Small intestine (tissue), 7 donors: ENCODE results near the gene CTU1. TPM values are rescaled to one million over a fixed set of nuclear protein-coding genes. Genes with fewer than 3 reads are reported as not detected.

Experiments used
- DNase-seq, 2 donors: peaks; one replicate each; pipeline versions ENCODE4 v3.0.0 to v3.0.0-alpha.2; 2013
- FAIRE-seq: peaks from 2 replicates; lab custom pipeline; 2012; peaks lifted over from hg19 to GRCh38; lab: Jason Lieb, UNC
- H3K27ac ChIP-seq, 3 donors: one replicate each; pipeline ENCODE4 v1.5.1; 2013; ENCODE audit warnings: low read length in 2 of 3, mild to moderate bottlenecking in 2 of 3, control low read depth in 1 of 3, inconsistent platforms in 1 of 3, low read depth in 1 of 3, moderate library complexity in 1 of 3
- H3K27me3 ChIP-seq, 3 donors: one replicate each; pipeline ENCODE4 v1.6.1; 2013; ENCODE audit warnings: low read length in 3 of 3, inconsistent platforms in 1 of 3; ENCODE audit not compliant: control insufficient read depth in 3 of 3, insufficient read depth in 3 of 3
- H3K36me3 ChIP-seq, 3 donors: one replicate each; pipeline ENCODE4 v1.6.1; 2013; ENCODE audit warnings: low read length in 3 of 3, inconsistent platforms in 1 of 3, low read depth in 1 of 3, mild to moderate bottlenecking in 1 of 3, moderate library complexity in 1 of 3; ENCODE audit not compliant: control insufficient read depth in 3 of 3, insufficient read depth in 2 of 3
- H3K4me1 ChIP-seq, 3 donors: one replicate each; pipeline ENCODE4 v1.6.1; 2013; ENCODE audit warnings: low read length in 2 of 3, inconsistent platforms in 1 of 3, low read depth in 1 of 3, mild to moderate bottlenecking in 1 of 3, moderate library complexity in 1 of 3; ENCODE audit not compliant: control insufficient read depth in 3 of 3, insufficient read depth in 2 of 3
- H3K4me3 ChIP-seq, 3 donors: one replicate each; pipeline ENCODE4 v1.5.1; 2013; ENCODE audit warnings: low read length in 3 of 3, control low read depth in 1 of 3, inconsistent platforms in 1 of 3, low read depth in 1 of 3, mild to moderate bottlenecking in 1 of 3, moderate library complexity in 1 of 3
- H3K9me3 ChIP-seq, 2 donors: one replicate each; pipeline ENCODE4 v1.6.1; 2013; ENCODE audit warnings: low read depth in 1 of 2, low read length in 1 of 2; ENCODE audit not compliant: control insufficient read depth in 2 of 2, insufficient read depth in 1 of 2
- WGBS, 3 donors: extraction: QIAGEN DNeasy Blood & Tissue Kit; methylation state at CpG; one replicate each; pipeline ENCODE4 v1.1.7; 2013; 5-methylcytosine and 5-hydroxymethylcytosine counted together
- polyA plus RNA-seq, 4 donors: library from polyadenylated mRNA; stranded (reverse) in 3 of 4; unstranded in 1 of 4; fragments of 200-250 nt in 3 of 4; fragments of 120-200 nt in 1 of 4; gene quantifications; one replicate each; pipeline versions ENCODE4 v1.2.1 to v1.2.3, GENCODE V29; 2013
- donor health status: healthy with polysubstance abuse.
- donor health status: control.
- donor health status: control.
- donor health status: Bipolar disorder and iron deficiency.
- donor health status: healthy.

CTU1 gene
- polyA plus RNA-seq, 4 donors, result 1.3 to 4.0 (median 2.3) TPM

GRCh38 chr19:51128227-51128626, 20.0 kb upstream of the CTU1 start:
- no peak overlapping the region for H3K4me3 ChIP-seq
- H3K4me1 ChIP-seq, result peaks cover 0 to 7% (median 0%) of the 10 kb centered on the region in 3 donors
- H3K27ac ChIP-seq, result peak overlapping the region in 2 of 3 donors; percentile 20 to 38
- no peaks in the 10 kb centered on the region for H3K9me3 ChIP-seq
- 81 to 84% (median 84%) methylated on average over 7 of the region's 7 CpGs for WGBS, 3 donors
- DNase-seq, result no peak
- no peaks in the 10 kb centered on the region for H3K27me3 ChIP-seq
- FAIRE-seq, result no peak
- no peaks in the 10 kb centered on the region for H3K36me3 ChIP-seq

GRCh38 chr19:51127755-51128154, 19.5 kb upstream of the CTU1 start:
- Histone ChIP-seq H3K4me1 (peaks cover 0 to 7% (median 0%) of the 10 kb centered on the region in 3 donors), H3K27ac (peak overlapping the region in 1 of 3 donors; percentile 38), H3K36me3 (no peaks in the 10 kb centered on the region), H3K4me3 (no peak overlapping the region), H3K27me3 (no peaks in the 10 kb centered on the region), H3K9me3 (no peaks in the 10 kb centered on the region)
- no peak for FAIRE-seq
- WGBS, 3 donors, result 64 to 80% (median 74%) methylated on average over 4 of the region's 4 CpGs
- DNase-seq, result no peak

GRCh38 chr19:51127032-51127431, 18.8 kb upstream of the CTU1 start:
- FAIRE-seq, result no peak
- Histone ChIP-seq H3K9me3 (no peaks in the 10 kb centered on the region), H3K4me3 (no peak overlapping the region), H3K27me3 (peaks cover 0 to 2% (median 0%) of the 10 kb centered on the region in 3 donors), H3K36me3 (no peaks in the 10 kb centered on the region), H3K27ac (no peak overlapping the region), H3K4me1 (peaks cover 0 to 5% (median 0%) of the 10 kb centered on the region in 3 donors)
- 56 to 66% (median 64%) methylated on average over 6 of the region's 6 CpGs for WGBS, 3 donors
- no peak for DNase-seq

GRCh38 chr19:51125421-51126075, 17.3 kb upstream of the CTU1 start:
- H3K9me3 ChIP-seq, result no peaks in the 10 kb centered on the region
- peaks cover 0 to 2% (median 0%) of the 10 kb centered on the region in 3 donors for H3K27me3 ChIP-seq
- no peak overlapping the region for H3K4me3 ChIP-seq
- peak overlapping the region in 1 of 3 donors; percentile 27 for H3K27ac ChIP-seq
- H3K4me1 ChIP-seq, result peaks cover 0 to 3% (median 0%) of the 10 kb centered on the region in 3 donors
- no peak for FAIRE-seq
- no peaks in the 10 kb centered on the region for H3K36me3 ChIP-seq
- no peak for DNase-seq
- 81 to 93% (median 83%) methylated on average over 15 to 16 of the region's 16 CpGs for WGBS, 3 donors

- no peak for FAIRE-seq
- DNase-seq, result no peak
Measured at GRCh38 chr19:51124729-51125128, 16.5 kb upstream of the CTU1 start, which contains the start of gene SIGLEC9. Gene SIGLEC9, plus strand, starts transcription at chr19:51124906. Its CDS starts 69 bp downstream, at chr19:51124975.

GRCh38 chr19:51124216-51124615, 16.0 kb upstream of the CTU1 start:
- H3K27me3 ChIP-seq, result peaks cover 0 to 2% (median 0%) of the 10 kb centered on the region in 3 donors
- no peaks in the 10 kb centered on the region for H3K36me3 ChIP-seq
- 73 to 86% (median 81%) methylated on average over 9 of the region's 9 CpGs for WGBS, 3 donors
- peaks cover 0 to 3% (median 0%) of the 10 kb centered on the region in 3 donors for H3K4me1 ChIP-seq
- no peak for DNase-seq
- FAIRE-seq, result no peak
- no peaks in the 10 kb centered on the region for H3K9me3 ChIP-seq
- peak overlapping the region in 1 of 3 donors; percentile 32 for H3K27ac ChIP-seq
- H3K4me3 ChIP-seq, result no peak overlapping the region

More at GRCh38 chr19:51124729-51125128, 16.5 kb upstream of the CTU1 start, which contains the start of gene SIGLEC9:
- H3K27ac ChIP-seq, result peak within 1 kb of the TSS in 1 of 3 donors; percentile 32
- WGBS, 3 donors, result 62 to 78% (median 70%) methylated on average over 13 to 14 of the region's 14 CpGs
- H3K9me3 ChIP-seq, result no peaks in the 10 kb centered on the region
- no peaks in the 10 kb centered on the region for H3K36me3 ChIP-seq
- no peak within 1 kb of the TSS for H3K4me3 ChIP-seq
- peaks cover 0 to 3% (median 0%) of the 10 kb centered on the region in 3 donors for H3K4me1 ChIP-seq
- H3K27me3 ChIP-seq, result peaks cover 0 to 2% (median 0%) of the 10 kb centered on the region in 3 donors

GRCh38 chr19:51123802-51124201, 15.6 kb upstream of the CTU1 start:
- Histone ChIP-seq H3K27ac (no peak overlapping the region), H3K9me3 (no peaks in the 10 kb centered on the region), H3K4me3 (no peak overlapping the region), H3K4me1 (peaks cover 0 to 3% (median 0%) of the 10 kb centered on the region in 3 donors), H3K27me3 (peaks cover 0 to 2% (median 0%) of the 10 kb centered on the region in 3 donors), H3K36me3 (no peaks in the 10 kb centered on the region)
- no peak for DNase-seq
- 74 to 78% (median 78%) methylated on average over 9 of the region's 9 CpGs for whole genome bisulfite sequencing, 3 donors
- FAIRE-seq, result no peak

GRCh38 chr19:51123381-51123800, 15.2 kb upstream of the CTU1 start:
- Histone ChIP-seq H3K36me3 (no peaks in the 10 kb centered on the region), H3K4me1 (no peaks in the 10 kb centered on the region), H3K27ac (peak overlapping the region in 1 of 3 donors; percentile 47), H3K27me3 (peaks cover 0 to 2% (median 0%) of the 10 kb centered on the region in 3 donors), H3K4me3 (no peak overlapping the region), H3K9me3 (no peaks in the 10 kb centered on the region)
- WGBS, 3 donors, result 34 to 62% (median 54%) methylated on average over 6 of the region's 6 CpGs
- DNase-seq, result no peak
- no peak for FAIRE-seq
